Mucosa of descending colon (tissue), 3 donors: ENCODE results near the gene SH3PXD2A. TPM values are rescaled to one million over a fixed set of nuclear protein-coding genes. Genes with fewer than 3 reads are reported as not detected.
"Not testable (repeated sequence)": the region's sequence is repeated elsewhere in the genome, so short reads cannot be mapped to it uniquely, and the experiment has no call there.

ENCODE experiments used
- ATAC-seq: fragments of 200-7000 bp; cut with Tn5 transposase; one replicate; pipeline ENCODE4 v1.9.1; 2020; ENCODE audit warnings: mild to moderate bottlenecking, moderate library complexity
- DNase-seq, 3 donors: peaks; one replicate each; pipeline ENCODE4 v3.0.0-alpha.2; 2020
- H3K36me3 ChIP-seq: fragments of 200-600 bp; one replicate; pipeline ENCODE4 v1.8.0; 2021; ENCODE audit warnings: low read depth, mild to moderate bottlenecking
- H3K4me1 ChIP-seq: fragments of 200-600 bp; one replicate; pipeline ENCODE4 v1.8.0; 2021; ENCODE audit warnings: low read depth, mild to moderate bottlenecking
- H3K4me3 ChIP-seq: fragments of 200-600 bp; one replicate; pipeline ENCODE4 v1.8.0; 2021; ENCODE audit warnings: mild to moderate bottlenecking
- H3K9me3 ChIP-seq: fragments of 200-600 bp; one replicate; pipeline ENCODE4 v1.8.0; 2021; ENCODE audit warnings: mild to moderate bottlenecking
- CTCF ChIP-seq: fragments of 200-600 bp; IDR thresholded peaks from one replicate; pipeline ENCODE4 v1.8.0; 2022; ENCODE audit warnings: antibody characterized with exemption, mild to moderate bottlenecking
- intact Hi-C, 2 donors: fragments of 100-400 bp; cut with DNase I in 1 of 2; cut with micrococcal nuclease in 1 of 2; formaldehyde crosslinking; loops; one replicate each; pipeline versions ENCODE4 v1.11.0 to v1.11.1; 2022; cut with DNase I, micrococcal nuclease
- total RNA-seq, 3 donors: library from RNA; stranded (reverse); fragmentation: NEBNext Ultra II Directional in 2 of 3; extraction: Animal tissue kit (Norgen Biotek cat#: 25700) in 2 of 3; gene quantifications; one replicate each; pipeline versions ENCODE4 v1.2.1 to v1.2.4, GENCODE V29; 2021 to 2023
- donor health status: DM: no; HTN: no; CAD: no; lungs with moderate emphysema.
- donor health status: DM: no; HTN: no; CAD: no.
- donor health status: DM: no; HTN: yes; CAD: no.

Gene SH3PXD2A
- total RNA-seq, 3 donors from 2014 or later, result 46.1 to 91.4 (median 60.6) TPM

- TF ChIP-seq CTCF, result no peak
- peaks cover 2% of the 10 kb centered on the region for H3K4me1 ChIP-seq
- ATAC-seq (no peak), DNase-seq (no peak)
- no peaks in the 10 kb centered on the region for H3K36me3 ChIP-seq
- no peaks in the 10 kb centered on the region for H3K9me3 ChIP-seq
- no peak overlapping the region for H3K4me3 ChIP-seq
- intact Hi-C loops, result no loop called here
Observed at GRCh38 chr10:103637011-103637410, 218.4 kb downstream of the SH3PXD2A start.

GRCh38 chr10:103636492-103636891 is 218.9 kb downstream of the SH3PXD2A start:
- H3K4me1 ChIP-seq, result peaks cover 2% of the 10 kb centered on the region
- intact Hi-C loops, result no loop called here
- no peak for TF ChIP-seq CTCF
- DNase-seq (no peak), ATAC-seq (no peak)
- no peaks in the 10 kb centered on the region for H3K9me3 ChIP-seq
- no peak overlapping the region for H3K4me3 ChIP-seq
- H3K36me3 ChIP-seq, result no peaks in the 10 kb centered on the region

GRCh38 chr10:103635580-103635979 is 219.8 kb downstream of the SH3PXD2A start:
- peaks cover 2% of the 10 kb centered on the region for H3K4me1 ChIP-seq

GRCh38 chr10:103633846-103634245 is 221.5 kb downstream of the SH3PXD2A start:
- H3K4me3 ChIP-seq, result no peak overlapping the region
- TF ChIP-seq CTCF, result no peak
- peaks cover 2% of the 10 kb centered on the region for H3K4me1 ChIP-seq
- ATAC-seq (no peak), DNase-seq (peak in 1 of 3 donors; percentile 22)
- H3K36me3 ChIP-seq, result no peaks in the 10 kb centered on the region
- intact Hi-C loops, result no loop called here
- H3K9me3 ChIP-seq, result no peaks in the 10 kb centered on the region

More at GRCh38 chr10:103635580-103635979, 219.8 kb downstream of the SH3PXD2A start:
- no peaks in the 10 kb centered on the region for H3K36me3 ChIP-seq
- no peak for TF ChIP-seq CTCF
- ATAC-seq (no peak), DNase-seq (no peak)
- no peak overlapping the region for H3K4me3 ChIP-seq
- intact Hi-C loops, result no loop called here
- no peaks in the 10 kb centered on the region for H3K9me3 ChIP-seq

GRCh38 chr10:103632871-103633270 is 222.5 kb downstream of the SH3PXD2A start:
- H3K4me3 ChIP-seq, H3K36me3 ChIP-seq, H3K9me3 ChIP-seq, ATAC-seq, DNase-seq, intact Hi-C loops, H3K4me1 ChIP-seq: not testable (repeated sequence)

GRCh38 chr10:103632247-103632642 is 223.1 kb downstream of the SH3PXD2A start:
- H3K9me3 ChIP-seq, result no peaks in the 10 kb centered on the region
- no peak overlapping the region for H3K4me3 ChIP-seq
- intact Hi-C loops, result no loop called here
- DNase-seq, result peak in 1 of 3 donors; percentile 31
- TF ChIP-seq CTCF, result no peak
- H3K4me1 ChIP-seq, result no peaks in the 10 kb centered on the region
- H3K36me3 ChIP-seq, result no peaks in the 10 kb centered on the region
- ATAC-seq, result no peak
